Activated CD4-positive, alpha-beta T cell treated with anti-CD3 and anti-CD28 coated beads, Interleukin-2, amount 10 ng/mL, durations not matched to agents 24 days and 14 days (primary cell): ENCODE measurements around the gene CILP2. TPM values are rescaled to one million over a fixed set of nuclear protein-coding genes. Genes with fewer than 3 reads are reported as not detected.

Source experiments
- DNase-seq: peaks from one replicate; pipeline ENCODE4 v3.0.0; 2022
- H3K27ac Mint-ChIP-seq: one replicate; pipeline ENCODE4 v1.8.0; 2022; ENCODE audit warnings: mild to moderate bottlenecking, mixed read lengths
- H3K27me3 Mint-ChIP-seq: one replicate; pipeline ENCODE4 v1.8.0; 2022; ENCODE audit warnings: mixed read lengths
- H3K36me3 Mint-ChIP-seq: one replicate; pipeline ENCODE4 v1.8.0; 2022; ENCODE audit warnings: low read depth, mild to moderate bottlenecking, mixed read lengths
- H3K4me1 Mint-ChIP-seq: one replicate; pipeline ENCODE4 v1.8.0; 2021; ENCODE audit warnings: mixed read lengths
- H3K4me3 Mint-ChIP-seq: one replicate; pipeline ENCODE4 v1.8.0; 2022; ENCODE audit warnings: mild to moderate bottlenecking, moderate library complexity, mixed read lengths
- H3K9me3 Mint-ChIP-seq: one replicate; pipeline ENCODE4 v1.8.0; 2021; ENCODE audit warnings: mixed read lengths
- intact Hi-C: fragments of 100-400 bp; cut with micrococcal nuclease; formaldehyde crosslinking; loops from one replicate; pipeline ENCODE4 v1.15.1; 2023
- total RNA-seq: library from RNA; stranded (reverse); gene quantifications from 2 replicates; pipeline ENCODE4 v1.2.3, GENCODE V29; 2022

CILP2 gene
- total RNA-seq, 1 donor from 2014 or later, result 0.14 TPM

DNA sequence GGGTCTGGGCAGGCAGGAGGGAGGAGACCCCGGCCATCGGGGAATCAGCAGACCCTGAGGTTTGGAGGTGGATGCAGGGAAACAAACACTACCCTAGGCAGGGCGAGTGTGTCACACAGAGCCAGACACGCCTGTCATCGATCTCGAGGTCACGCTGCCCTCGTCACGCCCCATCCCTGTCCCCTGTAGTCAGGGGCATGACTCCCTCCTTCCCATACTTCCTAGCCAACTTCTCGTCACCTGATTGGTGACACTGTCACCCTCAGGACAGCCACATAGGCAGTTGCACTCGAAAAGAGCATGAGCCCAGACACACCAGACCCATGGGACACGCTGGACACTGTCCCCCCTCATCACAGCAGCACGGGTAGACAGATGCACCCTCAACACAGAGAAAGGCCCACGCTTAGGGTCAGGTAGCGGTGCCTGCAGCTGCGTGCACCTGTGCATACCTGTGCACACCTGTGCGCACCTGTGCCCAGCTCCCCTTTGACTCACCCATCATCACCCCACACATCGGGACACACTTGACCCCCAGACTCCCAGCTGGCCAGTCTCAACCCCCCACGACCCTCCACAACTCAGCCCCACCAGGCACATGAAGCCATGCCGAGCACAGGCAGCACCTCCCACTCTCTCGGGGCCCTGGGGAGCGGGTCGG, 11.9 kb downstream of the CILP2 start:
- peaks cover 3% of the 10 kb centered on the region for H3K27me3 Mint-ChIP-seq
- H3K9me3 Mint-ChIP-seq, result no peaks in the 10 kb centered on the region
- intact Hi-C loops, result loop anchor here (5.0 kb wide), 1 partner anchor 42 kb away; no protein-coding TSS in a partner anchor
- H3K4me3 Mint-ChIP-seq, result no peak overlapping the region
- peaks cover 2% of the 10 kb centered on the region for H3K4me1 Mint-ChIP-seq
- no peak for DNase-seq
- H3K27ac Mint-ChIP-seq, result no peak overlapping the region
- H3K36me3 Mint-ChIP-seq, result no peaks in the 10 kb centered on the region

DNA sequence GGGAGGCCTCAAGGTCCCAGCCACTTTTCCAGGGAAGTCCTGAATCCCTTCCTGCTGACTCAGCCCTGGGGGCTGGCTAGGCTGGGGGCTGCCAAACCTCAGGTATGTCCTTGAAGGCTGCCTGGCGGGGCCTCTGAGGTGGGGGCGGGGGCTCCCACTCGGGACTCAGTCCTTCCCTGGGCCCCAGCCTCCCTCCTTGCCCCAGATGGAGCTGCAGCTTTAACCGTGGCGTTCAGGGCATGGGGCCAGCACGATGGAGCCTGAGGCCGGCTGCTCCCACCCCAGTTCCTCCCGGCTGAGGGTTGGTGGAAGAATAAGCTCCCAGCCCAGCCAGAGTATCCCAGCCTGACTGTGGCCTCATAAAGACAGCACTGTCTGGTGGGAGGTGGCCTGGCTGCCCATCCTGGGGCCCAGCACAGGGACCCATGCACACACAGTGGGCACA, 12.4 kb downstream of the CILP2 start:
- Mint-ChIP-seq H3K4me3 (no peak overlapping the region), H3K27ac (no peak overlapping the region), H3K4me1 (peaks cover 2% of the 10 kb centered on the region), H3K36me3 (no peaks in the 10 kb centered on the region), H3K9me3 (no peaks in the 10 kb centered on the region), H3K27me3 (peaks cover 3% of the 10 kb centered on the region)
- intact Hi-C loops, result loop anchor here (5.0 kb wide), 1 partner anchor 42 kb away; no protein-coding TSS in a partner anchor
- no peak for DNase-seq

DNA sequence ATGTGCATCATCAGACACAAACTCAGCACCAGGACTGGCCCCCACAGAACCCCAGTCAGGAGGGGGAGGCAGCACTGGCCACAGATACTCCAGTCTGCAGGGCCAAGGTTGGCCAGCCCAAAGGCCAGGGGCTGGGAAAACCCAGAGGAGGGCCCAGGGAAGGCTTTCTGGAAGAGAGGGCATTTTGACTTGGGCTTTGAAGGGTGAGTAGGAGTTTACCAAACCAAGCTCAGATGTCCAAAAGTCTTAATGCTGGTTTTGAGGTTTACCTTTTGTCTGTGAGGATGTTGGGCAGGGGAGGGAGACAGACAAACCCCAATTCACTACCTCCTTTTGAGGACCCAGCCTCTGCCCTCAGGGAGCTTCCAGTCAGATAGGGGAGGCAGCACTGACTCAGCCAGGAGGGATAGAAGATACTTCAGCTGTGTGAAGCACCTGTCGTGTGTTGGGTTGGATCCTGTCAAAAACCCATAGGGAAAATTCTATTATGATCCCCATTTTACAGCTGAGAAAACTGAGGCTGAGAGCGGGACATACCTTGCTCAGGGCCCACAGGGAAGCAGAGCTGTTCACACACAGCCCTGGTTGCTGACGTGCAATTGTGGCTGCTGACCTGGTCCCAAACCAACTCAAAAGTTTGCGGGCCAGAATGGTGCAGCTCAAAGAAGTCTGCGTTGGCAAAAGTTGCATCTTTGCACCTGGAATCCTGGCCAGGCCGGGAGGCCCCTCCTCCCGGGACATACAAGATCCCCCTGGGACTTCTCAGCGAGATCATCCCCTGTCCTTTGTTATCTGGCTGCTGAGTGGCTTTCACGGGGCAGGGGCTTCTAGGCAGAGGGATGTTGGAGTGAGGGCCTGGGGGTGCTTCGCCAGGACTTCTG, 13.1 kb downstream of the CILP2 start:
- intact Hi-C loops, result loop anchor here (5.0 kb wide), 1 partner anchor 41 kb away; no protein-coding TSS in a partner anchor

DNA sequence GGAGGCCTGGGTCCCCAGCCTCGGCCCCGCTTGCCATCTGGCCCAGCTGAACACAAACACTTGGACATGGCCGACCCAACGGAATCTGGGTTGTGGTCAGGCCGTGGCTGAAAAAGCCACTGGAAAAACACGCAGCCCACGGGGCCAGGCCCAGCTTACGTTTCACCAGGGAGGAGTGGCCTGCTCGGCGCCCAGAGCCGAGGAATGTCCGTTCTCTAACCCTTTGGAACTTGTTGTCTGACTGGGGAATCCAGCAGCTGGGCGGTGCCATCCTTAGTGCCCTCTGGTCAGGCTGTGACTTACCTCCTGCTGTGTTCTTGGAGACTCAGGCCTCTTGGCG, 13.8 kb downstream of the CILP2 start:
- Mint-ChIP-seq H3K4me1 (peaks cover 2% of the 10 kb centered on the region), H3K9me3 (no peaks in the 10 kb centered on the region), H3K36me3 (no peaks in the 10 kb centered on the region), H3K27ac (no peak overlapping the region), H3K27me3 (peaks cover 3% of the 10 kb centered on the region), H3K4me3 (no peak overlapping the region)
- intact Hi-C loops, result loop anchor here (5.0 kb wide), 1 partner anchor 40 kb away; no protein-coding TSS in a partner anchor
- DNase-seq, result no peak

More for the DNA sequence above, 13.1 kb downstream of the CILP2 start:
- peaks cover 2% of the 10 kb centered on the region for H3K4me1 Mint-ChIP-seq
- H3K9me3 Mint-ChIP-seq, result no peaks in the 10 kb centered on the region
- DNase-seq, result no peak
- peaks cover 3% of the 10 kb centered on the region for H3K27me3 Mint-ChIP-seq
- no peak overlapping the region for H3K27ac Mint-ChIP-seq
- no peak overlapping the region for H3K4me3 Mint-ChIP-seq
- H3K36me3 Mint-ChIP-seq, result no peaks in the 10 kb centered on the region

DNA sequence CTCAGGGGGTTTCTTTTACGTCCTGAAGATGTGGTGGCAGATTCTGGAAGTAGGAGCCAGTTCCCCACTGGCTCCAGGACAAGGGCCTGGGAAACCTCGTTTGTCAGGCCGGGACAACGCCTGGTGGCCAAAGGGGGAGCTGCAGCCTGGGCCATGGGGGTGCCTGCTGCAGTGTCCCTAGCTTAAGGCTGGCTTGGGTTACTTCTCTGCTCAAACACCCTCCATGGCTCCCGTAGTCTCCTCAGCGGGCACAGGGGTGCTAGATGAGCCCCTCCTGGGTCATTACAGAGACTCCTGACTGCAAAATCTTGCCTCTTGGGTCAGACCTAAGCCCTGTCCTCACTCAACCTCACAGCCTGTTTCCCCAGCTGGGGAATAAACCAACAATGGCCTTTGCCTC, 14.7 kb downstream of the CILP2 start:
- no peak overlapping the region for H3K4me3 Mint-ChIP-seq
- intact Hi-C loops, result loop anchor here (5.0 kb wide), 1 partner anchor 40 kb away; no protein-coding TSS in a partner anchor
- no peaks in the 10 kb centered on the region for H3K9me3 Mint-ChIP-seq

DNA sequence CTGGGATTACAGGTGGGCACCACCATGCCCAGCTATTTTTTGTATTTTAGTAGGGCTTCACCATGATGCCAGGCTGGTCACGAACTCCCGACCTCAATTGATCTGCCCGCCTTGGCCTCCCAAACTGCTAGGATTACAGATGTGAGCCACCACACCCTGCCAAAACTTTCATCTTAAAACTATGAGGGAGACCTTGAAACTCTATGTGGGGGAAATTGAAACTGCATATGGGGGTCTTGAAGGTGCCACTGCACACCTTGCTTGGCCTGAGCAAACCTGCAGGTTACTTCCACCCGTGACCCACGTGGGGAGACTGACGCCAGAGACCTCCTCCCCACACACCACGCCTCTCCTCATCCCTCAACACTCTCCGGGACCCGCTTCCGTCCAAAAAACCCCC, 15.6 kb downstream of the CILP2 start:
- H3K36me3 Mint-ChIP-seq, result no peaks in the 10 kb centered on the region
- no peaks in the 10 kb centered on the region for H3K9me3 Mint-ChIP-seq
- H3K27ac Mint-ChIP-seq, result no peak overlapping the region
- intact Hi-C loops, result loop anchor here (1.0 to 5.0 kb wide), 2 partner anchors 21 to 39 kb away; no protein-coding TSS in a partner anchor
- H3K27me3 Mint-ChIP-seq, result peaks cover 3% of the 10 kb centered on the region
- peaks cover 2% of the 10 kb centered on the region for H3K4me1 Mint-ChIP-seq
- no peak for DNase-seq
- H3K4me3 Mint-ChIP-seq, result no peak overlapping the region

More for the DNA sequence above, 14.7 kb downstream of the CILP2 start:
- DNase-seq, result peak; percentile 73
- H3K27ac Mint-ChIP-seq, result no peak overlapping the region
- peaks cover 2% of the 10 kb centered on the region for H3K4me1 Mint-ChIP-seq
- H3K27me3 Mint-ChIP-seq, result peaks cover 3% of the 10 kb centered on the region
- H3K36me3 Mint-ChIP-seq, result no peaks in the 10 kb centered on the region

DNA sequence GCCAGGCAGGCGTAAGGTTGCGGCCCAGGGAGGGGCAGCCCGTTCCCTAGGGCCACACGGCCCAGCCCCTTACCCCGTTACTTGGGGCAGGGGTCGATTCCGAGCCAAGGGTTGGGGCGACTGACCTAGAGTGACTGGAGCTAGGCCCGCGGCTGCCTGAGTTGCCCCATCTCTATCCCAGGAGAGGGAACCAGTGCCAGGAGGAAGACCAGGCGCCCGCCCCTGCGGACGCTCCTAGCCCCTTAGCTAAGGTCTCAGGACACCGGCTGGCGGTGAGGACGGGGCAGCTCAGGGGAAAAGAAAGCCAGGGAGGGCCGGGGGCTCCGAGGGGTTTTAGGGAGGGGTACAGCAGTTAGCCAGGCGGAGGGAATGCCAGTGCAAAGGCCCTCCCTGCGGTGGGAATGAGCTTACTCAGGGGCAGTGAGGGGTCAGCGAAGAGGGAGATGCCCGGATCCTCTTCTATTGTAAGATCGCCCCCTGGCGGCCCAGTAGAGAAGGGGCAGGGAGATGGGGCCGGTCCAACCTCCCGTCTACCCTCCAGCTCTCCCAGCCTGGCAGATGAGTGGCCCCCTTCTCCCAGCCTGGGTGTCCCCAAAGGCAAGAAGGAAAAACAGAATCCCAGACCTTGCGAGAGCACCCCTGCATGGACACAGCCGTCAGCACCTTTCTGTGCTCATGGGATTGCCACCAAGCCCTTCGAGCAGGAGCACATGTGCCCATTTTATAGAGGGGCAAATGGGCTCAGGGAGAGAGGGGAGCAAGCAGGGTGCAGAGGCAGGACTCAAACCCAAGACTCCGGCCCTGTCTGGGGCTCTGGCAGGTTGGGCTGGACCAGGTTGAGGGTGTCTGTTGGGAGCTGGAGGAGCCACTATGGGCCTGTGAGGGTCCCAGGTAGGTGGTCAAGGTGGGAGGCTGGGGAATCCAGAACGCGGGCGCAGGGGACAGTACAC, 16.3 kb downstream of the CILP2 start:
- Mint-ChIP-seq H3K4me1 (peaks cover 5% of the 10 kb centered on the region), H3K4me3 (no peak overlapping the region), H3K36me3 (peaks cover 4% of the 10 kb centered on the region), H3K27ac (no peak overlapping the region), H3K9me3 (no peaks in the 10 kb centered on the region), H3K27me3 (no peaks in the 10 kb centered on the region)
- intact Hi-C loops, result loop anchor here (1.0 to 5.0 kb wide), 2 partner anchors 22 to 38 kb away; no protein-coding TSS in a partner anchor
- DNase-seq, result peak; percentile 87

DNA sequence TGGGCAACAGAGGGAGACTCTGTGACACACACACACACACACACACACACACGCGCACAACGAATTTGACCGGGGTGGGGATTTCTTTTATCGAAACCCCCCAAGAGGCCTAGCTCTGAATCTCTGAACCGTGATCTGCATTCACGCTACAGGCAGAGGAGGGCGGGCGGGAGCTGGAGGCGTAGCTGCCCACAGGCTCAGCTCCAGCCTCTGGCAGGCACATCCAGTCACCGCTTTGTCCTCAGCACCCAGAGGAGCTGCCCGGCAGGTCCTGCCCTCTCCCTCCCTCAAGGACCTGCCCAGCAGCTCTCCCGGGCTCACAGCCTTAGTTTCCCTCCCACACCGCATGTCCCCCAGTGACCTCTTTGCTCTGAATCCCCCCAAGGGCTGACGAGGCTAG, 20.0 kb downstream of the CILP2 start:
- Mint-ChIP-seq H3K4me3 (no peak overlapping the region), H3K27ac (no peak overlapping the region), H3K36me3 (peaks cover 25% of the 10 kb centered on the region), H3K9me3 (no peaks in the 10 kb centered on the region), H3K4me1 (peaks cover 18% of the 10 kb centered on the region), H3K27me3 (no peaks in the 10 kb centered on the region)
- intact Hi-C loops, result no loop called here
- no peak for DNase-seq

DNA sequence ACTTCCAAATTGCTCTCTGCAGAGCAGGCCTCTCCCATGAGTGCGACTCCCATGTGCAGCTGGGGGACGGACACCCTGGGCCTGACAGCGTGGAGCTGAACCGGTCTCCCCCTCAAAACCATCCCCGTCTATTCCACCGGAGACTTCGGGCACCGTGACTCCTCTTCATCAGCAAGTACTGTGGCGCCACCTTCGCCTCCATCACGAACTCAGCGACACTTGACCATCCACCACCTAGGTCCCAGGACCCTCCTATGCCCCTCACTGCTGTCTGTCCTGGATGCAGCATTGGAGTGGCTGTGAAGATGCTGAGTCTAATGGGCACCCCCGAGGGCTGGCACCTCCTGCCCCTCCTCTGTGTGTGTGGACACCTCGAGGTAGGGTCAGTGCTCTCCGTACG, 20.6 kb downstream of the CILP2 start:
- Mint-ChIP-seq H3K36me3 (peaks cover 26% of the 10 kb centered on the region), H3K4me3 (no peak overlapping the region), H3K27me3 (no peaks in the 10 kb centered on the region), H3K27ac (no peak overlapping the region), H3K4me1 (peaks cover 19% of the 10 kb centered on the region), H3K9me3 (no peaks in the 10 kb centered on the region)
- intact Hi-C loops, result no loop called here
- DNase-seq, result no peak

DNA sequence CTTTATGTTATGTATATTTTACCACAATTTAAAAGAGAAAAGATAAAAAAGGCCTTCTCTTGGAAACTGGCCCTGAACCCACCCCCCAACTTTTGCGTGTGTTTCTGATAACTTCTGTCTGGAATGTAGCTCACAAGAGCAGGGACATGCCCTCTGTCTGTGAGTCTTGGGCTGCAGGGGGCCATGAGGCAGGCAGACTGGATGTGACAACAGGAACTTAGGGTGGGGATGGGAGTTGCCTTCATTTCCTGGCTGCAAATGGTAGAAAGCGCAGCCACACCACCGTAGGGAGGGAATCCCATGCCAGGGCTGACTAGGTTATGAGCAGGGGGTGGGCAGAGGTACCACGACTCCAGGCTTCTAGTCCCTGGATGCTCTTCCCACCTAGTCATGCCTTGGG, 21.9 kb downstream of the CILP2 start:
- H3K27ac Mint-ChIP-seq, result no peak overlapping the region
- H3K9me3 Mint-ChIP-seq, result no peaks in the 10 kb centered on the region
- no peak overlapping the region for H3K4me3 Mint-ChIP-seq
- intact Hi-C loops, result no loop called here
- peaks cover 38% of the 10 kb centered on the region for H3K36me3 Mint-ChIP-seq
- H3K4me1 Mint-ChIP-seq, result peaks cover 17% of the 10 kb centered on the region
- no peaks in the 10 kb centered on the region for H3K27me3 Mint-ChIP-seq
- DNase-seq, result no peak

DNA sequence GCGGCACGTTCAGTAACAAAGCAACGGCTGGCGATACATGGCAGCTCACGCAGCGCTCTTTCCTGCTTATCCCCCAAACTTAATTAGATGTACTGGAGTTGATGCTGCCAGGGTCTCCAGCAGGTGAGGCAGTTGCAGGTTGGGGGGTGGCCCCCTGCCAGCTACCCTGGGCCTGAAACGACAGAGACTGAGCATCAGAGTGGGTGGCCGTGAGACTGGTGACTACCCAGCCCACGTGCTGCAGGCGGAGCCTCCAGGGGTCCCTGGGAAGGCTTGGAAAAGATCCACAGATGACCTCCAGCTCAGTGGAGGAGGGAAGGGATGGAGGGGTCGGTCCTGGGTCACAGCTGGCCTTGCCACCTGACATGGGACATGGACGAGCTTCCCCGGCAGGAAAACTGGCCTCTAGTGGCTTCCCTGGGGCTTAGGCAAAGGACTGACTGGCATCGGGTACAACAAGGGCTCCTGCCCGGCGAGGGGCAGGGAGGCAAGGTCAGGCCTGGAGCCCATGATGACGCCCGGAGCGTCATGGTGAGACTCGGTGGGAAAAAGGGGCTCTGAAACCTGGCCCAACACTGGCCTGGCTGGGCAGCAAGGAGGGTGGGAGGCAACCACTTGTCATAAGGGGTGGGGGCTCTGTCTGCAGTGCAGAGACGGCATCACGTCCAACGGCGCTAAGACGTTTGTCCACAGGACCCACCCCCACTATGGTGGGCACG, 24.0 kb downstream of the CILP2 start:
- no peaks in the 10 kb centered on the region for H3K9me3 Mint-ChIP-seq
- no peaks in the 10 kb centered on the region for H3K27me3 Mint-ChIP-seq
- DNase-seq, result no peak
- intact Hi-C loops, result no loop called here
- peaks cover 20% of the 10 kb centered on the region for H3K4me1 Mint-ChIP-seq
- peaks cover 50% of the 10 kb centered on the region for H3K36me3 Mint-ChIP-seq
- no peak overlapping the region for H3K27ac Mint-ChIP-seq
- H3K4me3 Mint-ChIP-seq, result no peak overlapping the region

DNA sequence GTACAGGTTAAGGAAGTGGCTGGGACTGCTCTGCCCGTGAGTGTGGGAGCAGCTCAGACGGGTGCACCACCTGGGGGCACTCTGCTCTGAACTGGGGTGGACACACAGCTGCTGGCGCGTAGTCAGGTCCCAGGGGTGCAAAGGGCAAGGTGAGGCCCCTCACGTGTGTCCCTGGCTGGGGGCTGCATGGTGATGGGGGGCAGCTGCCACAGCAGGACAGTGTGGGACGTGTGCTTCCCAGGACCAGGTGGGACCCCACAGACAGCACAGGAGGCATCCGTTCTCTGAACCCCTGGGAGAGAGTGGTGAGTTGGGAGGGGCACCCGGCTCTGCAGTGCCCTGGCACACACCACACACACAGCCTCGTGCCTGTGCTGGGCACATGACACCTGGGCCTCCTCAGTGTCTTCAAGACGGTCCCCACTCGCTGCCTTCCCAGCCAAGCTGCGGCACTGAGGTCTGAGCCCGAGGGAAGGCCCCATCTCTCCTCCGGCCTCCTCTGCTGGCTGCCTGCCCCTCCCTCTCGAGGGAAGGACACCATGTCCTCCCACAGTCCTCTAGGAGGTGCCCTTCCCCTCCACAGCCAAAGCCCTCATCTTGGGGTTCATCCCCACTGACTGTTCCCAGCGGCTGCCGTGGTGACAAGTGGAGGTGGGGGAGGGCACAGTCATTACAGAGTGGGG, 24.7 kb downstream of the CILP2 start:
- no peak overlapping the region for H3K27ac Mint-ChIP-seq
- peaks cover 20% of the 10 kb centered on the region for H3K4me1 Mint-ChIP-seq
- H3K4me3 Mint-ChIP-seq, result no peak overlapping the region
- no peaks in the 10 kb centered on the region for H3K27me3 Mint-ChIP-seq
- H3K36me3 Mint-ChIP-seq, result peaks cover 54% of the 10 kb centered on the region
- DNase-seq, result peak; percentile 73
- H3K9me3 Mint-ChIP-seq, result no peaks in the 10 kb centered on the region
- intact Hi-C loops, result no loop called here
